Ishikawa (cell line): ENCODE measurements around the gene NCBP1.

Experiments used
- CEBPB ChIP-seq: IDR thresholded peaks from 2 replicates; pipeline ENCODE4 v1.6.1; 2012
- CREB1 ChIP-seq: IDR thresholded peaks from 2 replicates; pipeline ENCODE4 v1.6.1; 2012; ENCODE audit warnings: low read depth
- EGR1 ChIP-seq: IDR thresholded peaks from 2 replicates; pipeline ENCODE4 v1.6.1; 2012
- EP300 ChIP-seq: IDR thresholded peaks from 2 replicates; pipeline ENCODE4 v1.6.1; 2012; ENCODE audit warnings: borderline replicate concordance
- FOXM1 ChIP-seq: IDR thresholded peaks from 2 replicates; pipeline ENCODE4 v1.6.1; 2012; ENCODE audit warnings: low read depth, borderline replicate concordance
- NFIC ChIP-seq: IDR thresholded peaks from 2 replicates; pipeline ENCODE4 v1.6.1; 2012
- RAD21 ChIP-seq: IDR thresholded peaks from 2 replicates; pipeline ENCODE4 v1.6.1; 2012; ENCODE audit warnings: low read depth
- TAF1 ChIP-seq: IDR thresholded peaks from 2 replicates; pipeline ENCODE4 v1.6.1; 2012; ENCODE audit warnings: low read depth, mild to moderate bottlenecking
- TCF12 ChIP-seq: IDR thresholded peaks from 2 replicates; pipeline ENCODE4 v1.6.1; 2012; ENCODE audit warnings: low read depth
- TEAD4 ChIP-seq: IDR thresholded peaks from 2 replicates; pipeline ENCODE4 v1.6.1; 2012
- YY1 ChIP-seq: IDR thresholded peaks from 2 replicates; pipeline ENCODE4 v1.6.1; 2012; ENCODE audit warnings: low read depth
- ZBTB7A ChIP-seq: IDR thresholded peaks from 2 replicates; pipeline ENCODE4 v1.6.1; 2012; ENCODE audit warnings: low read depth
- TF ChIP-seq, protein P1 (sequence below): IDR thresholded peaks from 2 replicates; pipeline ENCODE4 v1.6.1; 2012
- TF ChIP-seq, protein P2 (sequence below): IDR thresholded peaks from 2 replicates; pipeline ENCODE4 v1.6.1; 2012; ENCODE audit warnings: low read depth, mild to moderate bottlenecking
- TF ChIP-seq, protein P3 (sequence below): IDR thresholded peaks from 2 replicates; pipeline ENCODE4 v1.6.1; 2012

The NCBP1 gene

DNA sequence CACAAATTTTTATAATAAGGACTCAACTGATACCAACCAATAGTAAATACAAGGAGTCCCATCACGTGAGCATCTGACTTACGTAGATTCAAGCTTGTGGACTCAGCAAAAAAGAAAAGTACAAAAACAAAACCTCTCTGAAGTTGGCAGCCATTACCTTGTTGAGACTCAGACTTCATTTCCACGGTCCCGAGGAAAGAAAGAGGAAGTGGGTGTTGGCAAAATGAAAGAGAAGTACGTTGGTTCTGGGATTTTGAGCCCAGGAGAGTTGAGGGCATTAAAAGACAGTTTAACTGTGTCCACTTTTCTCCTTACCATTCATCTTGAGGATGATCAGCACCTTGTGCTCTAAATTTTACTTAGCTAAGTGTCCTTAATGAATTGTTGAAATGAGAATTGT, 26.7 kb downstream of the NCBP1 start:
- TF ChIP-seq EGR1 (no peak), TAF1 (no peak), YY1 (no peak), NFIC (no peak)
- TF ChIP-seq, protein P1, sequence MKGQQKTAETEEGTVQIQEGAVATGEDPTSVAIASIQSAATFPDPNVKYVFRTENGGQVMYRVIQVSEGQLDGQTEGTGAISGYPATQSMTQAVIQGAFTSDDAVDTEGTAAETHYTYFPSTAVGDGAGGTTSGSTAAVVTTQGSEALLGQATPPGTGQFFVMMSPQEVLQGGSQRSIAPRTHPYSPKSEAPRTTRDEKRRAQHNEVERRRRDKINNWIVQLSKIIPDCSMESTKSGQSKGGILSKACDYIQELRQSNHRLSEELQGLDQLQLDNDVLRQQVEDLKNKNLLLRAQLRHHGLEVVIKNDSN: no peak

DNA sequence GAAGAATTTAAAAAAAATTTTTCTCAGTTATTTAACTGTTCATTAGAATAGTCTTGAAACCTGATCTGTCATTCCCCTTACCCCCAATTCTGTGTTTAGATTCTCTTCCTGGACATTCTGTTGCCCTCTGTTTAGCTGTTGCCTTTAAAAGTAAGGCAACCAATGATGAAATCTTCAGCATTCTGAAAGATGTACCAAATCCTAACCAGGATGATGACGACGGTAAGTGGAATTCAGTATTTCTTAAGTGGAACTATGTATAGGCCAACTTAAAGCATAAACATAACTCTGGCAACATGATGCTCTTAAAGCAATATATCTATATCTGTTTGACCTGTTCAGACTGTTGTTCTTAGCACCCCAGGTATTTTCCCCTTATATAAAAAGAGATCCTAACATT, 27.2 kb downstream of the NCBP1 start:
- TF ChIP-seq ZBTB7A (no peak), FOXM1 (no peak), TCF12 (no peak), NFIC (no peak), YY1 (no peak), EGR1 (no peak), CEBPB (no peak), TEAD4 (no peak), RAD21 (no peak), CREB1 (no peak), TAF1 (no peak), EP300 (no peak)
- TF ChIP-seq, protein P2, sequence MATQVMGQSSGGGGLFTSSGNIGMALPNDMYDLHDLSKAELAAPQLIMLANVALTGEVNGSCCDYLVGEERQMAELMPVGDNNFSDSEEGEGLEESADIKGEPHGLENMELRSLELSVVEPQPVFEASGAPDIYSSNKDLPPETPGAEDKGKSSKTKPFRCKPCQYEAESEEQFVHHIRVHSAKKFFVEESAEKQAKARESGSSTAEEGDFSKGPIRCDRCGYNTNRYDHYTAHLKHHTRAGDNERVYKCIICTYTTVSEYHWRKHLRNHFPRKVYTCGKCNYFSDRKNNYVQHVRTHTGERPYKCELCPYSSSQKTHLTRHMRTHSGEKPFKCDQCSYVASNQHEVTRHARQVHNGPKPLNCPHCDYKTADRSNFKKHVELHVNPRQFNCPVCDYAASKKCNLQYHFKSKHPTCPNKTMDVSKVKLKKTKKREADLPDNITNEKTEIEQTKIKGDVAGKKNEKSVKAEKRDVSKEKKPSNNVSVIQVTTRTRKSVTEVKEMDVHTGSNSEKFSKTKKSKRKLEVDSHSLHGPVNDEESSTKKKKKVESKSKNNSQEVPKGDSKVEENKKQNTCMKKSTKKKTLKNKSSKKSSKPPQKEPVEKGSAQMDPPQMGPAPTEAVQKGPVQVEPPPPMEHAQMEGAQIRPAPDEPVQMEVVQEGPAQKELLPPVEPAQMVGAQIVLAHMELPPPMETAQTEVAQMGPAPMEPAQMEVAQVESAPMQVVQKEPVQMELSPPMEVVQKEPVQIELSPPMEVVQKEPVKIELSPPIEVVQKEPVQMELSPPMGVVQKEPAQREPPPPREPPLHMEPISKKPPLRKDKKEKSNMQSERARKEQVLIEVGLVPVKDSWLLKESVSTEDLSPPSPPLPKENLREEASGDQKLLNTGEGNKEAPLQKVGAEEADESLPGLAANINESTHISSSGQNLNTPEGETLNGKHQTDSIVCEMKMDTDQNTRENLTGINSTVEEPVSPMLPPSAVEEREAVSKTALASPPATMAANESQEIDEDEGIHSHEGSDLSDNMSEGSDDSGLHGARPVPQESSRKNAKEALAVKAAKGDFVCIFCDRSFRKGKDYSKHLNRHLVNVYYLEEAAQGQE: no peak
- TF ChIP-seq, protein P3, sequence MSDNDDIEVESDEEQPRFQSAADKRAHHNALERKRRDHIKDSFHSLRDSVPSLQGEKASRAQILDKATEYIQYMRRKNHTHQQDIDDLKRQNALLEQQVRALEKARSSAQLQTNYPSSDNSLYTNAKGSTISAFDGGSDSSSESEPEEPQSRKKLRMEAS: no peak
- TF ChIP-seq, protein P1: no peak

DNA sequence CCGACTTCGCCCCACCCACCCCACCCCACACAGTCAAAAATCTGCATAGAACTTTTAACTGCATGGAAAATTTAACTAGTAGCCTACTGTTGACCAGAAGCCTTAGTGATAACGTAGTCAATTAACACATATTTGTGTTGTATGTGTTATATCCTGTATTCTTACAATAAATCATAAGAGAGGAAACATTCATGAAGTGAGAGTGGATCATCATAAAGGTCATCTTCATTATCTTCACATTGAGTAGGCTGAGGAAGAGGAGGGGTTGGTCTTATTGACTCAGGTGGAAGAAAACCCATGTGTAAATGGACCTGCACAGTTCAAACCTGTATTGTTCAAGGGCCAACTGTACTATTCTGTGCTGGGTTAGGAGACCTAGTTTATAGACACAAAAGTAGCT, 32.1 kb downstream of the NCBP1 start:
- TF ChIP-seq TEAD4 (no peak), TCF12 (no peak), ZBTB7A (no peak), NFIC (no peak), CREB1 (no peak), TAF1 (no peak), EGR1 (no peak), EP300 (no peak), RAD21 (no peak), FOXM1 (no peak)
- TF ChIP-seq, protein P1: no peak
- TF ChIP-seq, protein P3: no peak

DNA sequence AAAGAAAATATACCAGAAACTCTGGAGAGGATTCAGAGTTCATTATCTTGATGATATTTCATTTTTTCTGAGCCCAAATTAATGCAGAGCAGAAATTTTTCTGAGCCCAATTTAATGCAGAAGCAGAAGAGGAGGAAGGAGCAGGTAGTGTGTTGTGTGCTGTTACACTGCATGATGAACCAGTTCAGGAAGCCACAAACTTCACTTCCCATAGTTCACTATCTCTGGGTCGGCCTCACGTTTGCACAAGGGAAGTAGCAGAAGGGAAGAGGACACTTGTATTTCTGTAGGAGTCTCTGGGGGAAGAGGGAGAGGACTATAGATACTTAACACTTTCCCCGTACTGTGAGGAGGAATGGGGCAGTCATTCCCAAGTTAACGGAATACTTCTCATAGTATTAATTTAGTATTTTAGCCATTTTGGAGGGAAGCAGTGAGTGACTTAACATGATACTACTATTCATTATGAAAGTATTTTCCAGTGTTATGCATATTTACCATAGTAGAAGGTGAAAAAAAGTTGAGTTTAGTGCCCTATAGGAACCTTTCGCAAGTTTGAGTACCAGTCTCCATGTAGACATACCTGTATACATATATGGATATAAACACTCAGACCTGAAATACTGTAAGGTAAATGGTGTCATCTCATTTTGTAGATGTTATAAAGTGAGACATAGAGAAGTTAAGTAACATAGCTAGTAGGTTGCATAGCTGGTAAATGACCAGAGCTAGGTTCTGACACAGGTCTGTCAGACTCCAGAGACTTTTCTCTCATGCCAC, 33.5 kb downstream of the NCBP1 start:
- TF ChIP-seq RAD21 (no peak), YY1 (no peak), CEBPB (no peak), TEAD4 (no peak), FOXM1 (no peak), CREB1 (no peak), TCF12 (no peak), EGR1 (no peak), EP300 (no peak), TAF1 (no peak), NFIC (no peak), ZBTB7A (no peak)
- TF ChIP-seq, protein P1: no peak
- TF ChIP-seq, protein P3: no peak
- TF ChIP-seq, protein P2: no peak

DNA sequence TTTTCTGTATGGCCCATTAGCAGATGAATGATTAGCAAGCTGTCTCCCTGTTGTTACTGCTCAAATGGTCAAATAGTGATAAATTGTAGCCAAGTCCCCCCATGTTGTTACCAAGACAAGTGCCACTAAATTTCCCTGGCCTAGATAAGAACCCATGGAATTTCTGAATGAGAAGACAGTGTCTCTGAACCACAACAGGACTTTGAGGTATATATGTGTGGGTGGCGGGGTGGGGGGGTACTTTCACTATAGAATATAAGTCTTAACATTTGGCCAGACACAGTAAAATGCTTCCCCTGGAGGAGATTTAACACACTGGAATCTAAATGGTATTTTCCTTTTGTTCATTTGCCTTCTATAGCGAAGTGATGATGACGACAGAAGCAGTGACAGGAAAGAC, 34.9 kb downstream of the NCBP1 start:
- TF ChIP-seq TCF12: no peak
- TF ChIP-seq NFIC: no peak
